M059J (cell line): Measurements from ENCODE around the gene KANSL2. TPM values are rescaled to one million over a fixed set of nuclear protein-coding genes. Genes with fewer than 3 reads are reported as not detected.
"Not testable (repeated sequence)": the region's sequence is repeated elsewhere in the genome, so short reads cannot be mapped to it uniquely, and the experiment has no call there.

Experiments
- DNase-seq: peaks from one replicate; pipeline ENCODE4 v3.0.0-alpha.2; 2012; ENCODE audit warnings: low read depth
- total RNA-seq: library from RNA; depleted of rRNA; stranded (reverse); fragments of >200 nt; shearing (Covaris generic); gene quantifications from 2 replicates; pipeline ENCODE4 v1.2.3, GENCODE V29; 2014; rRNA removed

KANSL2 gene
- total RNA-seq, result 52.8 and 63.8 TPM in 2 replicates

- DNase-seq, result peak; percentile 99
Observed at GRCh38 chr12:48681710-48682532, at the start of gene KANSL2. KANSL2 (minus strand) TSS chr12:48682238; CDS start chr12:48681632, 606 bp downstream.

GRCh38 chr12:48728807-48729206, 46.8 kb upstream of the KANSL2 start:
- no peak for DNase-seq

- not testable (repeated sequence) for DNase-seq
Observed at GRCh38 chr12:48720737-48721136, 38.7 kb upstream of the KANSL2 start.

- DNase-seq, result not testable (repeated sequence)
Observed at GRCh38 chr12:48720171-48720570, 38.1 kb upstream of the KANSL2 start.

DNA sequence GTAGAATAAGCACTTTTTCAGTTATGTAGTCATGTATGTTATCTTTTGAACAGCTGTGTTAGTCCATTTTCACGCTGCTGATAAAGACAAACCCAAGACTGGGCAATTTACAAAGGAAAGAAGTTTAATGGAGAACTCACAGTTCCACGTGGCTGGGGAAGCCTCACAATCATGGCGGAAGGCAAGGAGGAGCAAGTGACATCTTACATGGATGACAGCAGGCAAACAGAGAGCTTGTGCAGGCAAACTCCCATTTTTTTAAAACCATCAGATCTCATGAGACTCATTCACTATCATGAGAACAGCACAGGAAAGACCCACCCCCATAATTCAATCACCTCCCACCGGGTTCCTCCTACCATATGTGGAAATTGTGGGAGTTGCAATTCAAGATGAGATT, 37.0 kb upstream of the KANSL2 start:
- not testable (repeated sequence) for DNase-seq

GRCh38 chr12:48717252-48717695, 35.2 kb upstream of the KANSL2 start:
- peak; percentile 4 for DNase-seq

- DNase-seq, result peak; percentile 100
Observed at GRCh38 chr12:48716493-48717251, 34.6 kb upstream of the KANSL2 start, which contains the start of gene CCNT1. CCNT1 (minus strand) TSS chr12:48716707; CDS start chr12:48716675, 32 bp downstream.

DNA sequence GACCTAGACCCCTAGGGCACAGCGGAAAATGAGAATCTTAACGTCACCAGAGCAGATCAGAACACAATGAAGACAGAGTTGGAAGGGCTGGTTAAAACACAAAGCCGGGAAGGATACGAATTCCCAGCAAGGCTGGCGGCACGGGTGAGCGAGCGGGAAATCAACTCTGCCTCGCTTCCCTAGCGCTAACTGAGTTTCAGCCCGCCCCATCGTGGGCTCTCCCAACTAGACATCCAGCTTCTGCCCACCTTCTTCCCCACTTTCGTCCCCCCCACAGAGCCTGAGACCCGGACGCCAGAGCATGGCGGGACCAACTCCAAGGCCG, 34.1 kb upstream of the KANSL2 start:
- DNase-seq, result no peak

DNA sequence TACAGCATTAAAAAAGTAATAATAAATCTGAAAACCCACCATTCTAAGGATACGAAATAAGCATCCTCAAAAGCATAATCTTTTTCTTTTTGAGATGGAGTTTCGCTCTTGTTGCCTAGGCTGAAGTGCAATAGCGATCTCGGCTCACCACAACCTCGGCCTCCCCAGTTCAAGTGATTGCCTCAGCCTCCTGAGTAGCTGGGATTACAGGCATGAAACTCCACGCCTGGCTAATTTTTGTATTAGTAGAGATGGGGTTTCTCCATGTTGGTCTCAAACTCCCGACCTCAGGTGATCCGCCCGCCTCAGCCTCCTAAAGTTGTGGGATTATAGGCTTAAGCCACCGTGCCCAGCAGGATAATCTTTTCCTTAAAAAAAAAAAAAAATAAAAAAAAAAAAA, 30.2 kb upstream of the KANSL2 start:
- DNase-seq, result no peak

DNA sequence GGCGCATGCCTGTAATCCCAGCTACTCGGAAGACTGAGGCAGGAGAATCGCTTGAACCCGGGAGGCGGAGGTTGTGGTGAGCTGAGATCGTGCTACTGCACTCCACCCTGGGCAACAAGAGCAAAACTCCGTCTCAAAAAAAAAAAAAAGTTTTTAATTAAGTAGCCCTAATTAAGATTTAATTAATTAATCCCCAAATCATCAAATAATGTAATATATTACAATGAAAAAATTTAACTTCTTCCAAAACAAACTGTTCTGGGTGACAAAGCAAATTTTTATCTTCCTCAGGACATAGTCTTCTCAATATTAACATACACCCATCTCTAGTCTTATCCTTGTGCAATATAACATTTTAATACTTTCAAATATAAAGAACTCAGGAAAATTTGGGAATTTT, 16.8 kb upstream of the KANSL2 start:
- not testable (repeated sequence) for DNase-seq

GRCh38 chr12:48696626-48697025, 14.6 kb upstream of the KANSL2 start:
- DNase-seq, result no peak

DNA sequence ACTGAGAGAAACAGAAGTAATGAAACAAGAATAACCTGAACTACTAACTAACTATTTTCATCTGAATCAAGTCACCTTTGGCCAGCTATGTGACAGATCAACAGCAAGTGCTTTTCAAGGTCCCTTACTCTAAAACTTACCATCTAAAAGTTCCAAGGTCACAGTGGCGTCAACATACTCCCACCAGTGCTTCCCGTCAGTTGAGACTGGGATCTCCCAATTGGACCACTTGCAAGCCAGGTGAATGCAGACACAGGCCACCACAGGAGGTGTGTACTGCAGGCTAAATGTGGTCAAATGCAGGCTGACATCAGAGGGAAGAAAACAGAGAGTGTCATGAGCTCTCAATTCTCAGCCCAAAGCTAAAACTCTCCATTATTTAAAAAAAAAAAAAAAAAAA, 13.8 kb upstream of the KANSL2 start:
- no peak for DNase-seq

GRCh38 chr12:48694038-48694437, 12.0 kb upstream of the KANSL2 start:
- no peak for DNase-seq

GRCh38 chr12:48693572-48693971, 11.5 kb upstream of the KANSL2 start:
- no peak for DNase-seq

GRCh38 chr12:48691826-48692487, 9.9 kb upstream of the KANSL2 start:
- DNase-seq, result no peak

- DNase-seq, result no peak
Observed at GRCh38 chr12:48690990-48691389, 9.0 kb upstream of the KANSL2 start.

DNA sequence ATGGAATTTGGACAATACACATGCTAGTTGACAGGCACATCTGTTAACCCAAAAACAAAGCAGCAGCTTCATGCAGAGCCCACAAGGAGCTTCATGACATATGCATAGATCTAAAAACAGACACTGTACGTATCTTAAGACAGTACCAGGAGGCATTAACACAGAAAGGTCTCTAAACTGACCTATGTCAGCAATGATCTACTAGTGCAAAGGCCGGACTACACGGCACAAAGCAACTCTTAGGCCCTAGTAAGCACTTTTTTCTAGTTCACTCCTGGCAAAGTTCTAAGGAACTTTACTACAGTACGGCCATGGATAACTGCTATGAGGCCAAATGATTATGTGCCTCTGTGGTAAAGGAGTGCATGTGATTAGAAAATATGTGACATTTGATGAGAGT, 8.4 kb upstream of the KANSL2 start:
- no peak for DNase-seq

- no peak for DNase-seq
Observed at GRCh38 chr12:48688836-48689235, 6.8 kb upstream of the KANSL2 start.

DNA sequence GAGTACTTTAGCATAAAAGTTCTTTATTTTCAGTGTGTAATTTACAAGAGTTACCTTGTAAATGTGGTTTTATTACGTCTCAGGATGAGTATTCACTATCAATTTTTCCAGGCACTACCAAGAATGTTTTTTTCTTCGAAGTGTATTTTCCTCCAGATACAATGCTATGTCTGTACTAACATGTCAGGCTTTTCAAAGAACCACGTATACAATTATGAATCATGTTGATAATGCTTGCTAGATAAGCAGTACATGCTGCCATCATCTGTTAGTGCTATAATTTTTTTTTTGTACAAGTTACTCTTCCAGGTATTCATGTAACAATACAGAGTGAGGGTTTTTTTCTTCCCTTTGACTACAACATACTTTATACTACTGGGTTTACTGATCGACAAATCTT, 5.6 kb upstream of the KANSL2 start:
- no peak for DNase-seq

GRCh38 chr12:48686615-48687334, 4.7 kb upstream of the KANSL2 start:
- DNase-seq, result no peak

- DNase-seq, result no peak
Observed at GRCh38 chr12:48686037-48686595, 4.1 kb upstream of the KANSL2 start.
